ENCODE measurements around the gene TUBB1. TPM values are rescaled to one million over a fixed set of nuclear protein-coding genes. Genes with fewer than 3 reads are reported as not detected.

The TUBB1 gene
- total RNA-seq, 2 donors from 2014 or later = not detected

DNA sequence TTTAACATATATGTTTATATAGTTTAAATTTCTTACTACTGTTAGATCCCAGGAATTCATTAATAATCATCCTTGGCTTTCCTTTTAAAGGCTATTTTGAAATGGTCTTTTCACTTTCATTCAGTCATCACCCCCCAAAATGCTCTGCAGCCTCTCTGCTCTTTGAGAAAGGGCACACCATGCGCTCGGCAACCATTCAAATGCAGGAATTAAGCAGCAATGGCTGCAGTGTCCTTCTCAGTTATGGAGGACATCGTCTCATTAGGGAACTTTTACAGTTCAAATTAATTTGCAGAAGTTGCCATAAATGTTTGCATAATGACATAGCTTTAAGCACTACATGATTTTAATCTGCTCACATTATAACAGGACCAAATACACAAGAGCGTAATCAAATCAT is 6.3 kb downstream of the TUBB1 start:
- Histone ChIP-seq H3K9ac (ENCODE audit: extremely low read depth, low read length, poor library complexity, severe bottlenecking) (no peak overlapping the region), H3K36me3 (ENCODE audit: control insufficient read depth, insufficient read depth, low read length) (peaks cover 73% of the 10 kb centered on the region), H3K27me3 (ENCODE audit: control insufficient read depth, insufficient read depth, low read length, poor library complexity, severe bottlenecking) (no peaks in the 10 kb centered on the region), H3K4me3 (ENCODE audit: low read length) (no peak overlapping the region), H3K4me1 (ENCODE audit: control insufficient read depth, insufficient read depth, low read length) (peaks cover 3% of the 10 kb centered on the region), H3K27ac (ENCODE audit: low read depth, low read length) (no peak overlapping the region), H3K9me3 (ENCODE audit: control insufficient read depth, low read length) (no peaks in the 10 kb centered on the region)
- Mint-ChIP-seq H3K36me3 (ENCODE audit: low read depth) (peaks cover 75% of the 10 kb centered on the region), H3K27ac (no peak overlapping the region), H3K4me1 (peaks cover 29% of the 10 kb centered on the region), H3K4me3 (no peak overlapping the region), H3K9me3 (no peaks in the 10 kb centered on the region), H3K27me3 (ENCODE audit: insufficient read depth) (peaks cover 59% of the 10 kb centered on the region)
- no peak for DNase-seq
- 62 to 88% methylated on average over 3 to 4 of the region's 4 CpGs for WGBS, 2 experiments (ENCODE audit: insufficient coverage in 1 of 2, insufficient read length in 1 of 2)
- TF ChIP-seq, protein P1, sequence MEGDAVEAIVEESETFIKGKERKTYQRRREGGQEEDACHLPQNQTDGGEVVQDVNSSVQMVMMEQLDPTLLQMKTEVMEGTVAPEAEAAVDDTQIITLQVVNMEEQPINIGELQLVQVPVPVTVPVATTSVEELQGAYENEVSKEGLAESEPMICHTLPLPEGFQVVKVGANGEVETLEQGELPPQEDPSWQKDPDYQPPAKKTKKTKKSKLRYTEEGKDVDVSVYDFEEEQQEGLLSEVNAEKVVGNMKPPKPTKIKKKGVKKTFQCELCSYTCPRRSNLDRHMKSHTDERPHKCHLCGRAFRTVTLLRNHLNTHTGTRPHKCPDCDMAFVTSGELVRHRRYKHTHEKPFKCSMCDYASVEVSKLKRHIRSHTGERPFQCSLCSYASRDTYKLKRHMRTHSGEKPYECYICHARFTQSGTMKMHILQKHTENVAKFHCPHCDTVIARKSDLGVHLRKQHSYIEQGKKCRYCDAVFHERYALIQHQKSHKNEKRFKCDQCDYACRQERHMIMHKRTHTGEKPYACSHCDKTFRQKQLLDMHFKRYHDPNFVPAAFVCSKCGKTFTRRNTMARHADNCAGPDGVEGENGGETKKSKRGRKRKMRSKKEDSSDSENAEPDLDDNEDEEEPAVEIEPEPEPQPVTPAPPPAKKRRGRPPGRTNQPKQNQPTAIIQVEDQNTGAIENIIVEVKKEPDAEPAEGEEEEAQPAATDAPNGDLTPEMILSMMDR (conservative IDR thresholded peaks at IDR 0.05) = no peak

DNA sequence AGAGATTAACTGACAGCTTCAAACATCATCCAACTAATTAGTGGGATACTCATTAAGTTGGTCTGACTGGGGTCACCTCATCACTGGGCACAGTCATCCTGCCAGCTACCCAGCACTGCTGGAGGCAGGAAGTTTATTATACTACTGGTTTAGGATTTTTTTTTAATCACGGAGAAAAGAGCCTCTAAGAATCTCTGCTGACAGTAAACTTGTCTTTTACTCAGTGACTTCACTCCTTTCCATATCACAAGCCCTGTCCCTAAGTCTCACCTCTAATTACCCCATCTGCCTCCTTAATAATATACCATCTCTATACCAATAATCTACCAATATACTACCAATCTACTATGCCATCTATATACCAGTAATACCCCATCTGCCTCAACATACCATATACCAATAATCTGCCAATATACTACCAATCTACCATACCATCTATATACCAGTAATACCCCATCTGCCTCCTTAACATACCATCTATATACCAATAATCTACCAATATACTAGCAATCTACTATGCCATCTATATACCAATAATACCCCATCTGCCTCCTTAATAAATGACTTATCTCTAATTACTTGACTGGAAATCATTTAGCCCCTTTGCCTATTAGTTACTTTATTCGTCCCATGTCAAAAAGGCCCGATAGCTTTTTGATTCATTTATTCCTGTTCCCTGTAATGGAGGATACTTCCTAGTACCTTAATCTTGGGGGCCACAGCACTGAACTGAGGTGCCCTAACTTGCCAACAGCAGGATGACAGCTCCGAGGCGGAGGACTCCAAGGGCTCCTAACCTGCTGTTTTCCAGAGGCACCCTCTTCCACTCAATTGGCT is 7.9 kb downstream of the TUBB1 start:
- no peaks in the 10 kb centered on the region for H3K9me3 ChIP-seq (ENCODE audit: control insufficient read depth, low read length)
- peaks cover 67% of the 10 kb centered on the region for H3K27me3 Mint-ChIP-seq (ENCODE audit: insufficient read depth)
- TF ChIP-seq, protein P1 (conservative IDR thresholded peaks at IDR 0.05) = no peak
- H3K36me3 ChIP-seq (ENCODE audit: control insufficient read depth, insufficient read depth, low read length) = peaks cover 73% of the 10 kb centered on the region
- peaks cover 77% of the 10 kb centered on the region for H3K36me3 Mint-ChIP-seq (ENCODE audit: low read depth)
- no peak overlapping the region for H3K27ac Mint-ChIP-seq
- H3K4me1 Mint-ChIP-seq = peaks cover 30% of the 10 kb centered on the region
- no peaks in the 10 kb centered on the region for H3K27me3 ChIP-seq (ENCODE audit: control insufficient read depth, insufficient read depth, low read length, poor library complexity, severe bottlenecking)
- peak overlapping the region; percentile 36 for H3K4me3 ChIP-seq (ENCODE audit: low read length)
- no peak overlapping the region for H3K9ac ChIP-seq (ENCODE audit: extremely low read depth, low read length, poor library complexity, severe bottlenecking)
- WGBS, 2 experiments (ENCODE audit: insufficient coverage in 1 of 2, insufficient read length in 1 of 2) = 75 to 83% methylated on average over 5 of the region's 5 CpGs
- no peak overlapping the region for H3K27ac ChIP-seq (ENCODE audit: low read depth, low read length)
- H3K4me1 ChIP-seq (ENCODE audit: control insufficient read depth, insufficient read depth, low read length) = peaks cover 7% of the 10 kb centered on the region
- H3K4me3 Mint-ChIP-seq = no peak overlapping the region
- H3K9me3 Mint-ChIP-seq = no peaks in the 10 kb centered on the region
- no peak for DNase-seq

DNA sequence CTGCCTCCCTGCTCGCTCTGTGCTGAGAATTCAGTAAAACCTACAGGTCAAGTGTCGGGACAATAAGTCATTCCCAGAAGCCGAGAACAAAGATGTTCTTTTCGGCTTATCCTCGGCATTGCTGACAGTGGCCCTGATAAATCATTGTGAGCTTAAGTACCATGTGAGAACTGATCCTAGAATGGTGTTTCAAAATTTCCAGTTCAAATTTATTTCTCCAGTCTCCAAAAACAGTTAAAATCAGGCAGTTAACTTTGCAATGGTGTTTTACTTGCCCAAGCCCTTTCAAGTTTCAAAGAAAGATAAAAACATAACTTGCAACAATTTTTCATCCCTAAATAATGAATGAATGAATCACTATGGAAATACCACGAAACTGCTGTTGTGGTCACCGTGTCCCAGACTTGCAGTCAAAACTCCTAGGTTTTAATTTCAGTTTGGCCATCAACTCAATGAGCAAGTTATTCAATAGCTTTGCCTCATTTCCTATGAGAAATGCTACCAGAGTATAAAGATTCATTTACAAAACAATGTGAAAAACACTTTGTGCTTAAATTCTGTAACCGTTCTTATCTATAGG is 8.6 kb downstream of the TUBB1 start:
- Histone ChIP-seq H3K4me1 (ENCODE audit: control insufficient read depth, insufficient read depth, low read length) (peaks cover 7% of the 10 kb centered on the region), H3K27me3 (ENCODE audit: control insufficient read depth, insufficient read depth, low read length, poor library complexity, severe bottlenecking) (no peaks in the 10 kb centered on the region), H3K36me3 (ENCODE audit: control insufficient read depth, insufficient read depth, low read length) (peaks cover 69% of the 10 kb centered on the region), H3K9ac (ENCODE audit: extremely low read depth, low read length, poor library complexity, severe bottlenecking) (no peak overlapping the region), H3K4me3 (ENCODE audit: low read length) (peak overlapping the region; percentile 36), H3K9me3 (ENCODE audit: control insufficient read depth, low read length) (no peaks in the 10 kb centered on the region), H3K27ac (ENCODE audit: low read depth, low read length) (no peak overlapping the region)
- Mint-ChIP-seq H3K27me3 (ENCODE audit: insufficient read depth) (peaks cover 64% of the 10 kb centered on the region), H3K27ac (no peak overlapping the region), H3K36me3 (ENCODE audit: low read depth) (peaks cover 70% of the 10 kb centered on the region), H3K4me1 (peaks cover 30% of the 10 kb centered on the region), H3K4me3 (no peak overlapping the region), H3K9me3 (no peaks in the 10 kb centered on the region)
- 74 to 76% methylated on average over 6 to 8 of the region's 8 CpGs for WGBS, 2 experiments (ENCODE audit: insufficient coverage in 1 of 2, insufficient read length in 1 of 2)
- DNase-seq = no peak
- TF ChIP-seq, protein P1 (conservative IDR thresholded peaks at IDR 0.05) = no peak
